GM12878 (cell line): ENCODE measurements around the gene FBLN7.

Experiments used
- CREM ChIP-seq: IDR thresholded peaks from 2 replicates; pipeline ENCODE4 v1.6.1; 2014; ENCODE audit warnings: antibody characterized with exemption, low read depth
- CTCF ChIP-seq, 3 experiments: IDR thresholded peaks in 2 of 3; conservative IDR thresholded peaks in 1 of 3; 2 replicates each; pipeline ENCODE4 v1.5.1; 2011; ENCODE audit warnings: low read depth in 3 of 3, low read length in 3 of 3, mild to moderate bottlenecking in 3 of 3, control low read depth in 2 of 3, moderate library complexity in 2 of 3, inconsistent platforms in 1 of 3, mixed read lengths in 1 of 3; ENCODE audit not compliant: control insufficient read depth in 2 of 3, insufficient read depth in 1 of 3; ENCODE audit errors: extremely low read depth in 1 of 3
- ELK1 ChIP-seq: IDR thresholded peaks from 2 replicates; pipeline ENCODE4 v1.6.1; 2012; ENCODE audit warnings: low read depth, low read length, improper control_type of control experiment
- EP300 ChIP-seq, 2 experiments: fragments of 150-350 bp in 1 of 2; IDR thresholded peaks; 2 replicates each; pipeline ENCODE4 v1.6.1; 2011 to 2012; ENCODE audit warnings: low read depth in 2 of 2, low read length in 2 of 2, borderline replicate concordance in 1 of 2, improper control_type of control experiment in 1 of 2, inconsistent platforms in 1 of 2; ENCODE audit not compliant: control insufficient read depth in 1 of 2
- EZH2 ChIP-seq: IDR thresholded peaks from 2 replicates; pipeline ENCODE4 v1.6.1; 2012; ENCODE audit warnings: low read depth, mild to moderate bottlenecking, control low read depth, inconsistent platforms, low read length, borderline replicate concordance; ENCODE audit not compliant: control insufficient read depth
- JUND ChIP-seq: IDR thresholded peaks from 2 replicates; pipeline ENCODE4 v1.6.1; 2012; ENCODE audit warnings: low read depth, mild to moderate bottlenecking, low read length, improper control_type of control experiment, moderate library complexity
- POLR2AphosphoS5 ChIP-seq: IDR thresholded peaks from 2 replicates; pipeline ENCODE4 v1.6.1; 2011; ENCODE audit warnings: mild to moderate bottlenecking, low read length, inconsistent platforms
- SMC3 ChIP-seq: IDR thresholded peaks from 2 replicates; pipeline ENCODE4 v1.6.1; 2011; ENCODE audit warnings: low read length, improper control_type of control experiment, borderline replicate concordance
- SP1 ChIP-seq: IDR thresholded peaks from one replicate; pipeline ENCODE4 v1.6.1; 2011; ENCODE audit warnings: low read depth, low read length
- SUPT20H ChIP-seq: IDR thresholded peaks from 2 replicates; pipeline ENCODE4 v1.6.1; 2011; ENCODE audit warnings: low read depth, mild to moderate bottlenecking, low read length, moderate library complexity, borderline replicate concordance; ENCODE audit not compliant: control insufficient read depth
- YY1 ChIP-seq: IDR thresholded peaks from 2 replicates; pipeline ENCODE4 v1.6.1; 2011; ENCODE audit warnings: low read depth, mild to moderate bottlenecking, low read length

- no peak for TF ChIP-seq SUPT20H
- TF ChIP-seq EZH2, result no peak
- no peak for TF ChIP-seq POLR2AphosphoS5
- TF ChIP-seq YY1, result no peak
- 0 out of 6 replicates have a peak, but pooled peaks of 1 of the 3 experiments have one; percentile 10 for TF ChIP-seq CTCF (IDR thresholded peaks at IDR 0.05 in 2 of 3, conservative IDR thresholded peaks at IDR 0.05 in 1 of 3; ENCODE audit: control insufficient read depth in 2 of 3, extremely low read depth in 1 of 3, insufficient read depth in 1 of 3, low read depth in 3 of 3, low read length in 3 of 3)
- TF ChIP-seq JUND, result no peak
- no peak for TF ChIP-seq EP300 (IDR thresholded peaks at IDR 0.05; ENCODE audit: borderline replicate concordance in 1 of 2, control insufficient read depth in 1 of 2, low read depth in 2 of 2, low read length in 2 of 2)
- TF ChIP-seq CREM, result no peak
- TF ChIP-seq ELK1, result no peak
- no peak for TF ChIP-seq SP1
- no peak for TF ChIP-seq SMC3
Observed at GRCh38 chr2:112118148-112118547, 20.0 kb upstream of the FBLN7 start.
